Measurements from ENCODE around the gene CHMP5.

CHMP5 gene

DNA sequence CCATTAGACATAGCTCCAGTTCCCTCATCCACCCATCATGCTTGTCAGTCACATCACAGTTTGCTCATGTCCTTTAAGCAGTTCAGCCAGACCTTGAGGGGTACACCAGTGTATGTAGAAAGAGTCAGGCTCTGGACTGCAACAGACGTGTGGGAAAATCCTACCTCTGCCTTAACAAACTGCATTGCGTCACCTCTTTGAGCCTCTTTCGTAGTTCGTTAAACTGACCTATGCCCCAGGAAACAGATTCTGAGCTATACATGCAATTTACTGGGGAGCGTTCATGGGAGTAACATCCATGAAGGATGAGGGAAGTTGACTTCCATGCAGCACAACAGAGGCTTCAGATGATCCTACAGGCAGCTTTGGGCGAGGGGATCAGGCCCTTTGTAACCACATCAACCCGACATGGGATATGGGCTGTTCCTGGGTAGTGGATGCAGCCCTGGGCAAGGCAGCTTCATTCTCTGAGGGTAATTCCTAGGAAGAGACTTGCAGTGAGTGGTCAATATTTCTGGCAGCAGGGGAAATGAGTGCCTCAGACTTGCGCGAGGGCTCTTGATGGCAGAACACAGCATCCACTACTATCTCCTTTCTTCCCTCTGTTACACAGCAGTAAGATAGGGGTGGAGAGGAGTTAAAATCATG is 20.6 kb upstream of the CHMP5 start:
- DNase-seq = no peak

DNA sequence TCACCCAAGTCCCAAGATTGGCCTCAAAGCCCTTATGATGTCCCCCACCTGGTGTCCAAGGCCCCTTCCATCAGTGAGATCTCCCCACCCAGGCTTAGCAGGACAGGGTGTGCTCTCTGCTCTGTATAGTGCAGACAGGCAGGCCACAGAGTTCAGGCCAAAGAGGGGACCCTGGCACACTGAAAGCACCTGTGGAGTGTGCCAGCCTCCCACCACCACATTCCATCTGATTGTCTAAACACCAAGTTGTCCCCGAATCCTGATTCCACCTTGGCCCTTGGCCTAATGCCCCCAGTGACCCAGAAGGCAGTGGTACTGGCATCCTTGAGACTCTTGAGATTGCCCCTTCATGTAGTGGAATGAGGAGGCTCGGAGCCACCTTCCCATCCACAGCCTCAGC is 19.5 kb upstream of the CHMP5 start:
- DNase-seq = no peak

DNA sequence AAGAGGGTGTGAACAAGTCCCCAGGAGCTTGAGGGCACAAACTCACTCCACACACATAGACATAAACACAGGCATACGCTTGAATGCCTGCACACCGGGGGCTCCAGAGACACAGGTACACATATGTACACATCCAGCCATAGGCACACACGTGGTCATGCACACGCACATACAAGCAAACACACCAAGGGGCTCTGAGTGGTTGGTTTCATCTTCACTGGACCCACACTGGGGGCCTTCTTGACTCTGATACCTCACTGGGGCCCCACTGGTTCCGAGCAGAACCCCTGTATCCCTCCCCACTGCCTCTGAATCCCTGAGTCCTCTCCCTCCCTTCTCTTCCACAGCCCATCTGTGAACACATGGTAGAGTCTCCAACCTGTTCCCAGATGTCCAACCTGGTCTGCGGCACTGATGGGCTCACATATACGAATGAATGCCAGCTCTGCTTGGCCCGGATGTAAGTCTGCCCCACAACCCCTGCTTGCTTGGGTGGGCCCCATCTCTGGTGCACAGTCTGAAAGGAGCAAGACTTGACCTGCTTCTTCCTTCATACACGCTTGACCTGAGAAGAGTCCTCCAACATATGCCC is 18.5 kb upstream of the CHMP5 start:
- DNase-seq = no peak

DNA sequence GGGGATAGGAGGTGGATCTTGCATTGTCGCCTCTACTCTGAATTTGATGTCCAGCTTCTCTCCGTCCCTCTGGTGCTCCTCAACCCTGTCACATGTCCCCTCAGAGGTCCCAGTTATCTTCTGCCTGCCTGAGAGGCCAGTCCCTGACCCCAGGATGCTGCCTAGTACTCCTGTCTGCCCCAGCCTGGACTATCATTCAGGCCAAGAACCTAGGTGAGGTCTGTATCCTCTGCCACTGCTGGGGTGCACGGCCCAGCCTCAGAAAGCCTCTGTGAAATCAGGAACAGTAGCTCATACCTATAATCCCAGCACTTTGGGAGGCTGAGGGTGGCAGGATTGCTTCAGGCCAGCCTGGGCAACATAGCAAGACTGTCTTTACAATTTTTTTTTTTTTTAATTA is 16.2 kb upstream of the CHMP5 start:
- DNase-seq = no peak

DNA sequence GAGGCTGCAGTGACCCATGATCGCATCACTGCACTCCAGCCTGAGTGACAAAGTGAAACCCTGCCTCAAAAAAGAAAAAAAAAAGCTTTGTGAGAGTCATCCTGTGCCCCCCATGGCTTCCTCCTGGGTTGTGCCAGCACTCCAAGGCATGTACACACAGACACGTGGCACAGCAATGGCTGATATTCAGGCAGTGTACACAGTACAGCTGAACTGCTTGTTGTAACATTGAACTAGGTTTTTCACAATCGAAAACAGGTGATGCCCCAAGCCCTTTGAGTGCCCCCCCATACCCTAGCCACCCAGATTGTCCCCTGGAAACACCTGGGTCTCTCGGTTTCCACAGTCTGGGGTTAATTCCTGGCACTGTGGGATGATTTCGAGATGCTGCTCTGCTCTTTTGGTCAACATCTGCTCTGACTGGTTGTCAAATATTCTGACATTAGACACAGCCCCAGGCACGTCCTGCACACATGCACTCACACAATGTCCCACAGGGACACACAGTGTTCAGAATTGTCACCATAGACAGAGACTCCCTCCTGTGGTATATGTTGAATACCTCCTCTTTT is 15.7 kb upstream of the CHMP5 start:
- no peak for DNase-seq

DNA sequence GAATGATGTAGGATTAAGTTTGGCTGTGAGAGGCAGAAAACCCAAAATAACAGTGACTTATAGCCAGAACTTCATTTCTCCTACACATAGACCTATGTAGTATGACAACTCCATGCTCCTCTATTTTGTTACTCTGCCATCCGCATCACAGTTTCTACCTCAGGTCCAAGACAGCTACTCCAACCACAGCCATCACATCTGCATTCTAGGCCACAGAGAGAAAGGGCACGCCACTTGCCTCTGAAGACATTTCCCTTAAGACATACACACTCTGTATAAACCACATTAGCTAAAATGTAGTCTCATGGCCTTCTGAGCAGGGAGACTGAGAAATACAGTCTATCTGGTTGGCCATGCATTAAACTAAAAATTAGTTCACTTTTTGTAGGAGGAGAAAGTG is 14.9 kb upstream of the CHMP5 start:
- DNase-seq = no peak

DNA sequence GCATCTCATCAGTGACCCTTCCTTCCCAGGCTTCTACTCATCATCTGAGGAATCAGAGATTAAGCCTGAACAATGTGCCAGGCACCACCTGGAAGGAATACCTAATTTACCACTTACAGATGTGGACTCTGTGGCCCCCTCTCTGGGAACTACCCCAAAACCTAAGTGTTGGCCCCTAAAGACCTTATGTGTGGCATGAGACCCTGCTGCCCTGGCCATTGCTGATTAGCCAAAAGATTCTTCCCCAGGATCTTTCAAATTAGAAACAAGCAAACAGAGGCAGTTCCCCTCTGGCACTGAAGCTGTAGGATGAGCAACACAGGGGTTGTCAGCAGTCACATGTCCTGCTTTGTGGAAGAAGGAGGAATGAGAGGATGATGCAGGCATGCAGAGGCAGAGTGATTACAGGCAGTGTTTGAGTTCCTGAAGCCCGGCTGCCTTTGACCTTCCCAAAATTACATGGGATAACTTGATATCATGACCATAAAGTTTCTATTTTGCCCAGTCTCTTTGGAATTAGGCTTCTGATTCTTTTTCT is 14.3 kb upstream of the CHMP5 start:
- DNase-seq = no peak

DNA sequence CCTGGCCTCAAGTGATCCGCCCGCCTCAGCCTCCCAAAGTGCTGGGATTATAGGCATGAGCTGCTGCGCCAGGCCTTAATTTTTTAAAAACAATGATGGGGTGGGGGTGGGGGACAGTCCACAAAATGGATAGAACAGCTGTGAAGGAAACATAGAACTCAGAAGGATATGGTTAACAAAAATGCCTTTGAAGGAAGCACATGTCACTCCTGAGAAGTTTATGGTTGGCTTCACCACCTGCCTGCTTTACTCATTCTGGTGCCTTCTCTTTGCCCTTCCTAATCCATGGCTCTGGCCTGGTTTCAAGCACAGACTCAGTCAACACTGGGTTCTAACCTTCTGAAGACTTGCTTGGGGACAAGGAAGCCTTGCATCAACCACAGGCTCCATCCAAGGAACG is 10.6 kb upstream of the CHMP5 start:
- no peak for DNase-seq

DNA sequence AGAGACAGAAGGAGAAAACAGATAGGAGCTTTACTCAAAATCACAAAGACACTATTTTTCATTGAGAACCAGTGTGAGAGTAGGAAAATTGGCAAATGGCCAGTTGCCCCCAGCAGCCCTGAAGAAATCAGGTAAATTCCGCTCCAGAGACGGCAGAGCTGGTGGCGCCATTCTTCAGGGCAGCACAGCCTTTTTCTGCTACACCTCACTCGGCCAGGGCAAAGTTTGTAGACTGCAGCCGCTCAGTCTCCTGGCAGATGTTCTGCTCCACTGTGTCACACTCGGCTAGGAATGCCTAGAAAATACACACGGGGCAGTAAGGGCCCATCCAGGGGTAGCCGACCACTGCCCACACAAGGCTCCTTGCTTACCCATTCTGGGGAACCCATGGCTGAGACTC is 9.8 kb upstream of the CHMP5 start:
- no peak for DNase-seq

DNA sequence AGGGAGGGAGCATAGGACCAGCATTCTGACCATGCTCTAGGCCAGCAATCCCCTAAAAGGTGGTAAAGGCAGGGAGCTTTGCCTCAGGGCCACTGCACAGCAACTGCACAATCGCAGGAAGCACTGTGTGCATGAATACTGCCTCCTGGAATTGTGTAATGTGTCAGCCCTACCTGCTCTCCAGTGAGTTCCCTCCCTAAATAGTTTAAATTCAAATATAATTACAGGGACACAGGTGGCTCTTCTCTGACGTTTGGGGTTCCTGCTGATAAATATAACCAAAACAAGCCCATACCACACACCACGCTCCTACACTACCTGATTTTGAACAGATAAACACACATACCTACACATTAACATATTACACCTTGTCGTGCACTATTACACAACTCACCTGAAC is 9.4 kb upstream of the CHMP5 start:
- no peak for DNase-seq

DNA sequence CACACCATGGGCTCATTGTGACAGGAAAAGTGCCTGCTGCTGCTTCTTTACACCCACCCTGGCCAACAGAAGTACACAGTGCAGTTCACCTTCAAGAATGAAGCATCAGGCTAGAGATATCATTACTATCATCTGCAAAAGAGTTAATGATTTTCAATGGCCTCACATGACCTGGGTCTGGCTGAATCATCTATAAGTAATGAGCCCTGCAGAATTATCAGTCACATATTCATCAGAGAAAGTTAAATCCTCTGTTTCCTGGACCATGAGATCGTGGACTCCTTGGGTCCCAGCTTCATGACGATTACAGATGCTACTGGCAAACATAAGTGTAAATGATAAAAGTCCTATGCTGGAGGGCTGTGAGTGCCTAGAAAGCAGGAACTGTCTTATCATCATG is 8.6 kb upstream of the CHMP5 start:
- DNase-seq = no peak

DNA sequence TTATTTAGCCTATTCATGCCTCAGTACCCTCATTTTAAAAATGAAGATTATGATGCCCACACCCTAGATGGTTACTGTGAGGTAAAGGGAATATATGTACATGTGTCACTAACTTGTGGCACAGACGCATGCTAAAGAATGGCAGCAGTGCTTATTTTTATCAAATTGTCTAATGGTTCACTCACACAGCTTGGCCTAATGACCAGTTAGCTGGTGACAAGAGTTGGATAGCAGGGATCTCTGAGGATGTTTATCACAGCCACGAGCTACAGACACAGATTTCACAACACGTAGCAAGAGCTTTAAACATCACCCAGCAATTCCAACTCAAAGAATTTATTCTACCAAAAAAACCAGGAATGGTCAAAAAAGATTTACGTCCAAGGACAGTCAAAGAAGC is 7.6 kb upstream of the CHMP5 start:
- no peak for DNase-seq

DNA sequence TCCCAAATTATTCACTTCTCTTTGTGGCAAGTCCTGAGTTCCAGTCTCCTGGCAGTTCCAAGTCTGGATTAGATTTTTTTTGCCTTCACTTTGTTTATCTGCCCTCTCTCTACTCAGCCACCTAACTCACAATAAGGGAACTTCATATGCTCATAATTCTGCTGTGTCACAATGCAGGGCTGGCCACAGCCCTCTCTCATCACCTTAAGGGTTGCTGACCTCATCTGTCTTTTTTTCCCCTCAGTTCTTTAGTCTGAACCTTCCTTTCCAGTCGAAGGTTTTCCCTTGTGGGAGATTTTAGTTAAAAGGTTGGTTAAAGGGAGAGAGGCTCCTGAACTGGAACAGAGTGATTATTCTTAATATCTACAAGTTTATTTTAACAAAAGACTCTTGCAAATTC is 4.5 kb upstream of the CHMP5 start:
- DNase-seq = no peak

DNA sequence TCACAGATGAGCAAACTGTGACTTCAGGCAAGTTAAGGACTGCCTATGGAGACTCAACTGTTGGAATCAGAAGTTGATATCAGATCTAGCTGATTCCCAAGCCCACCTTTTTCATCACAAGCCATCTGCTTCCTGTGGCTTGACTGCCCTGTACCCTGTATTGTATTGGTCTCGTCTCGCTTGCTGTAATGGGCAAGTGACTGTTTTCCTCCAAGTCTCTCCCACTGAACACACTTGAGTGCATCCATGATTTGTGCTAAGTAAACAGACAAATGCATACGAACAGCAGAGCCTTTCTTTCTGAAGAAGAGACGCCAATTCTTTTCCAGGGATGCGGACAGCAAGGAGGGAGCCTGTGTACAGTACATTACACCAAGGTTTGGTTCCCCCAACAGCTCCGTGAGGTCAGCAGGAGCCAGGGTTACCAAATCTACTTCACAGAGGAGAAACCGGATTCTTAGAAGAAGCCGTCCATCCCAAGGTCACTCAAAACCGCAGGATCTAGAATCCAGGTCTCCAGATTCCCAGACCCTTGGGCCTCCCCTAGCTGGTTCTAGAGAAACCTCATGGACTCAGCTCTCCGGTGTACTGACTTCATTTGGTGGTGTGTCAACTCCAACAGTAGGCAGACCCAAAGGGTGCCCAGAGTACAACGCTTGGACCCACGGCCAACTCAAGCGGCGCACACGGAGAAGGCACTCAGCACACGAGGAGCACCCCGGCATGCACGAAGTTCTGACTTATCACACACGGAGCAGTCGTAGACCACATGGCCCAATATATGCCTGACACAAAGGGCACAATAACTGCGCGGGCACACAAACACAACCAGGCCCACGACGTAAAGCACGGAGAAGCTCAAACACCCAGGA is 1.5 kb upstream of the CHMP5 start:
- DNase-seq = no peak

DNA sequence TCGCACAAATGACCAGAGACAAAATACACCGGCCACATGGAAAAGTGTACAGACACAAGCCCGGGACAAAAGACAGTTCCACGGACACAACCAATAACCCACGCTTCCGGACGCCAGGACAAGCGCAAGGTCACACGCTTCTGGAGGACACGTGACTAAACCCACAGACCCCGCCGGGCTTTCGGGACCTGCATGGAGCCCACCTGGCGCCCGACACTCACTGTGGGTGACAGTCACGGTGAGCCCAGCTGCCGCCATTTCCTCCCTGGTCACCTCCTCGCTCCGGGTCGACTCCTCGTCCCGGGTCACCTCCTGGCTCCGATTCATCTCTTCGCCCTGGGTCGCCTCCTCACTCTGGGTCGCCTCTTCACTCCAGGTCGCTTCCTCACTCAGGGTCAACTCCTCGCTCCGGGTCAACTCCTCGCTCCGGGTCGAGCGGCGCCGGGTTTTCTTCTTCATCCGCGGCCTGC is 811 bp upstream of the CHMP5 start:
- no peak for DNase-seq

DNA sequence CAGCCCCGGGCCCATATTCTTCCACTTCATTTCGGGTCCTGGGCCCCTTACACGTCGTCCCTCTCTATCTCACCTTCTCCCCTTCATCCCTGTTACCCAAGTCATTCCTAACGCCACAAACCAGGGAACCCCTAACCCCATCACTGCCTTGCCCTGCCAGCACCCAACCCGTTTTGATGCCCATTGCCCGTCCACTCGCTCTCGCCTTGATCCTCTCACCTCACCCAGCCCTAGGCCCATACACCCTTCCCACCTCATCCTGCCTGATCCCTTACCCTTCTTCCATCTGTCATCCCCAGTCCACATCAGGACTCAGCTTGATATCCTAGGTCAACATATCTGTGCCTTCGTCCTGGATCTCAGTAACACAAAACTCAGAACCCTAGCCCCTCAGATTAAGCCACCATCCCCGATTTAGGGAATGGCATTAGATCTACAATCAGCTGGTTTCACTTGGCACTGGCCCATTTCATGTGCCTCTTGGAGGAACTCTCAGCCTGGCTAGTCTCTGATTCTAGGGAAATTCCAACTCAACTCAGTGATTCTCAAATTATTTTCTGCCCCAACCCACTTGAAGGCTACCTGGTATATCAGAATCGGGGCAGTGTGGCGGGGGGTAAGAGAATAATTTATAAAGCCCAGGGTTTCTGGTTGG is 489 bp downstream of the CHMP5 start:
- DNase-seq = no peak

DNA sequence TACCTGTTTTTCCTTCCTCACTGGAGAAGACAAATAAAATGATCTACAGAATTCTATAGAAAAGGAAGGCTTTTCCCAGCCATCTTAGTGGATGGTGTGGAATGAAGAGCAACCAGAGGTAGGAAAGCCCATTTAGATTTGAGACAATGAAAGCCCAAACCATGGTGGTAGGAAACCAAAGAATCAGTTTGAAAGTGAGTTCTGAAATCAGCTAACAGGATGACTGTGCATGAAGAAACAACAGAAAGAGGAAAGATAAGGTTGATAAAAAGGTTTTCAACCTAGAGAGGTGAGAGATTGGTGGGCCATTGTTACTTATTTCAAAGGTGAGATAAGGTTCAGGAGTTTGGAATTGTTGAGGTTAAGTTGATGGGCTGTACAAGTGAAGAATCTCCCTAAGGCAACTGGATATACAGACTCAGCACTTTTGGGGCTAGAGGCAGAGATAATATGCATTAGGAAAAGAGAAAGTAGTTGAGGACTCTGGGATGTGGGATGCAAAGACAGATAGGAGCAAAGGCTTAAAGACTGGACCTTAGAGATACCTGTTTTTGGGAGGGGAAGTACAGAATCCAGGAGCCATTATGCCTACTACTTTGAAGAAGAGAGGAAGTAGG is 2.4 kb downstream of the CHMP5 start:
- no peak for DNase-seq

DNA sequence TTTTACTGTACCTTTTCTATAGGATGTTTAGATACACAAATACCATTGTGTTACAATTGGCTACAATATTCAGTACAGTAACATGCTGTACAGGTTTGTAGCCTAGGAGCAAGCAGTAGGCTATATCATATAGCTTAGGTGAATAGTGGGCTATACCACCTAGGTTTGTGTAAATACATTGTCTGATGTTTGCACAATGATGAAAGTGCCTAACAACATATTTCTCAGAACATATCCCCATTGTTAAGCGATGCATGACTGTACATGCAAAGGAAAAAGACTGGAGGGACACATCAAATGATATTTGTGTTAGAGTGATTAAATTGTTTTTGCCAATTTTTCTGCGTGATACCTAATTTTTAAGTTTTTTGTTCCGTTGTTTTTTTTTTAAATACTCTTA is 5.3 kb downstream of the CHMP5 start:
- DNase-seq = no peak

DNA sequence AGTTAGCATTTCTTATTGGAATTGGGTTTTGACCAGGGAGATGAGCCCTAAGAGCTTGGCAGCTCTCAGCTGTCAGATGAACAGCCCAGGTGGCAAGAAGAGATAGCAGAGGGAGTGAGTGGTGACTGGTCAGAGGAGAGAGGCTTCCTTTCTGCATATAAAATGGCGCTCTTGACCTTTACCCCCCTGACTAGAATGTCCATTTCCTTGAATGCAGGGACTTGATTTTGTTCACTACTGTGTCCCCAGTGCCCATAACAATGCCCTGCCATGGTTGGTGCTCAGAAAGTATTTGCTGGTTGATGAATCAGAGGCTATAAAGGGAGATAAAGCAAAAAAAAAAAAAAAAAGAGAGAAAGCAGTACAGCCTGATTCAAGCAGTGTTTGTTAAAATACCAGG is 7.2 kb downstream of the CHMP5 start:
- DNase-seq = no peak

DNA sequence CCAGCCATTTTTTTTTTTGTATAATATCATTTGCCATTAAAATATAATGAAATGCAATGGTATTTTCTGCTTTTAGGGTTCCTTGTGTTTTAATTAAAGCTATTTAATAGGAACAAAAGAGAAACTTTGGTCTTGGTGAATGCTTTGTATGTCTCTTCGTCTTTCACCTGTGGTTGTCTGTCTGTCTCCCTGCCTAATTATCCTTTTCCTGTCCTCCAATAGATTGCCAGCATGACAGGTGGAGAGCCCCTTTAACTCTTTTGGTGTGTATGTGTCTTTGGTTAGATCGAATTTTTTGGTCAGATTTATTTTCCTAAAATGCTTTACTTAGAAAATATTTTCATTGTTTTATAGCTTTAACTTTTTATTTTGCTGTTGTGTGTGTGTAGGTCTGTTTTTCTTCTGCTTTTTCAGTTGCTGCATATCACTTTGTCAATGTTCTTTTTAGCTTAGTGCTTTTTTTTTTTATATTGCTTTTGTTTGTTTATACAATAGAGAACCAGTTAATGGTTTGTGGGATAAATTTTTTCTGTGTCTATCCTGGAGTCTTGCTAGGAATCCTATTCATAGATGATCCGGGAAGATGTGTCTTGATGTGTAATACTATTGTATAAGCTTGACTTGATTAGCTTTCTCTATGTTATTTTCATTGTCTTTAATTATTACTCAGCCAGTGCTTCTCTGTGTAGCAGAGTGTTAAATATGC is 8.6 kb downstream of the CHMP5 start:
- DNase-seq = no peak

DNA sequence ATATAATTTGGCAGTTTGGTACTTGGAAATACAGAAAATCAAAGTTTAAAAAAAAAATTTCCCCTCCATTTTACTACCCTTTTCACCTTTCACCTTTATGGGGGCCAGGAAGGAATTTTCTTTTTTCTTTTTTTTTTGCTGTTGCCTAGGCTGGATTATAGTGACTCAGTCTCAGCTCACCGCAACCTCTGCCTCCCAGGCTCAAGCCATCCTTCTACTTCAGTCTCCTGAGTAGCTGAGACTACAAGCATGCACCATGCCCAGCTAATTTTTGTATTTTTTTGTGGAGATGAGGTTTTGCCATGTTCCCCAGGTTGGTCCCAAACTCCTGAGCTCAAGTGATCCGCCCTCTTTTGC is 9.1 kb downstream of the CHMP5 start:
- no peak for DNase-seq

DNA sequence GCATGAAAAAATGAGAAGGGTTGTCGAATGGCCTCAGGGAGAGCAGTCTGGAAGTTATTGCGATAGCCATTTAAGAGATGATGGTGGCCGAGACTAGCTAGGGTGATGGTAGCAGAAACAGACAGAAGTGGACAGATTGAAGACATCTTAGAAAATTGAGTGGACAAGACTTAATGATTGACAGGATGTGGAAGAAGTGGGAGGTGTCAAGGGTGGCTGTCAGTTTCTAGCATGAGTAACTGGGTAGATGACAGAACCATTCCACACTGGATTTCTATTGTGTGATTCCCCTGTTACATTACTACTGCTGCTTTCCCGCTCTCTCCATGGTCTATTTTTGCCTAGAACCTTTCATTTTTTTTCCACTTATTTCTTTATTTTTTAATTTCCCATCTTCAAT is 12.6 kb downstream of the CHMP5 start:
- DNase-seq = no peak
